GM12878 (cell line): ENCODE measurements around the gene EFCAB8.

Experiments
- ATF3 ChIP-seq: IDR thresholded peaks from 2 replicates; pipeline ENCODE4 v1.6.1; 2011; ENCODE audit warnings: low read depth, mild to moderate bottlenecking, low read length, moderate library complexity, borderline replicate concordance; ENCODE audit errors: extremely low read depth
- FOS ChIP-seq: IDR thresholded peaks from 3 replicates; pipeline ENCODE4 v1.6.1; 2011; ENCODE audit warnings: borderline replicate concordance; ENCODE audit not compliant: insufficient read length; ENCODE audit errors: extremely low read depth
- FOXM1 ChIP-seq: IDR thresholded peaks from 2 replicates; pipeline ENCODE4 v1.6.1; 2012; ENCODE audit warnings: low read depth, mild to moderate bottlenecking, inconsistent platforms, low read length, moderate library complexity
- JUND ChIP-seq: IDR thresholded peaks from 2 replicates; pipeline ENCODE4 v1.6.1; 2012; ENCODE audit warnings: low read depth, mild to moderate bottlenecking, low read length, improper control_type of control experiment, moderate library complexity
- KAT2A ChIP-seq: conservative IDR thresholded peaks from 2 replicates; pipeline ENCODE4 v1.6.1; 2011; ENCODE audit warnings: low read depth, low read length; ENCODE audit not compliant: control insufficient read depth
- NR2C2 ChIP-seq: IDR thresholded peaks from 2 replicates; pipeline ENCODE4 v1.6.1; 2011; ENCODE audit warnings: borderline replicate concordance, low read depth; ENCODE audit not compliant: control insufficient read depth, insufficient read length
- POLR2A ChIP-seq: IDR thresholded peaks from 2 replicates; pipeline ENCODE4 v1.6.1; 2011; ENCODE audit warnings: low read depth, mild to moderate bottlenecking, low read length
- POLR2AphosphoS5 ChIP-seq: IDR thresholded peaks from 2 replicates; pipeline ENCODE4 v1.6.1; 2011; ENCODE audit warnings: mild to moderate bottlenecking, low read length, inconsistent platforms
- SIN3A ChIP-seq: IDR thresholded peaks from 2 replicates; pipeline ENCODE4 v1.6.1; 2012; ENCODE audit warnings: low read depth, low read length, improper control_type of control experiment
- SP1 ChIP-seq: IDR thresholded peaks from one replicate; pipeline ENCODE4 v1.6.1; 2011; ENCODE audit warnings: low read depth, low read length
- SREBF1 ChIP-seq: IDR thresholded peaks from 2 replicates; pipeline ENCODE4 v1.6.1; 2012; ENCODE audit warnings: mild to moderate bottlenecking, low read length
- YY1 ChIP-seq: IDR thresholded peaks from 2 replicates; pipeline ENCODE4 v1.6.1; 2011; ENCODE audit warnings: low read depth, mild to moderate bottlenecking, low read length
- TF ChIP-seq, protein P1 (sequence below), 3 experiments: IDR thresholded peaks in 2 of 3; conservative IDR thresholded peaks in 1 of 3; 2 replicates each; pipeline ENCODE4 v1.5.1; 2011; ENCODE audit warnings: low read depth in 3 of 3, low read length in 3 of 3, mild to moderate bottlenecking in 3 of 3, control low read depth in 2 of 3, moderate library complexity in 2 of 3, inconsistent platforms in 1 of 3, mixed read lengths in 1 of 3; ENCODE audit not compliant: control insufficient read depth in 2 of 3, insufficient read depth in 1 of 3; ENCODE audit errors: extremely low read depth in 1 of 3

- TF ChIP-seq JUND (no peak), POLR2A (no peak), FOS (no peak), POLR2AphosphoS5 (no peak), ATF3 (no peak), KAT2A (no peak), YY1 (no peak), NR2C2 (no peak), SIN3A (no peak), SP1 (no peak), SREBF1 (no peak), FOXM1 (no peak)
- TF ChIP-seq, protein P1, sequence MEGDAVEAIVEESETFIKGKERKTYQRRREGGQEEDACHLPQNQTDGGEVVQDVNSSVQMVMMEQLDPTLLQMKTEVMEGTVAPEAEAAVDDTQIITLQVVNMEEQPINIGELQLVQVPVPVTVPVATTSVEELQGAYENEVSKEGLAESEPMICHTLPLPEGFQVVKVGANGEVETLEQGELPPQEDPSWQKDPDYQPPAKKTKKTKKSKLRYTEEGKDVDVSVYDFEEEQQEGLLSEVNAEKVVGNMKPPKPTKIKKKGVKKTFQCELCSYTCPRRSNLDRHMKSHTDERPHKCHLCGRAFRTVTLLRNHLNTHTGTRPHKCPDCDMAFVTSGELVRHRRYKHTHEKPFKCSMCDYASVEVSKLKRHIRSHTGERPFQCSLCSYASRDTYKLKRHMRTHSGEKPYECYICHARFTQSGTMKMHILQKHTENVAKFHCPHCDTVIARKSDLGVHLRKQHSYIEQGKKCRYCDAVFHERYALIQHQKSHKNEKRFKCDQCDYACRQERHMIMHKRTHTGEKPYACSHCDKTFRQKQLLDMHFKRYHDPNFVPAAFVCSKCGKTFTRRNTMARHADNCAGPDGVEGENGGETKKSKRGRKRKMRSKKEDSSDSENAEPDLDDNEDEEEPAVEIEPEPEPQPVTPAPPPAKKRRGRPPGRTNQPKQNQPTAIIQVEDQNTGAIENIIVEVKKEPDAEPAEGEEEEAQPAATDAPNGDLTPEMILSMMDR (IDR thresholded peaks at IDR 0.05 in 2 of 3, conservative IDR thresholded peaks at IDR 0.05 in 1 of 3; ENCODE audit: control insufficient read depth in 2 of 3, extremely low read depth in 1 of 3, insufficient read depth in 1 of 3, low read depth in 3 of 3, low read length in 3 of 3): no peak
Observed at GRCh38 chr20:32976746-32977145, 118.0 kb downstream of the EFCAB8 start.
